Heart left ventricle (tissue), 16 donors: Measurements from ENCODE around the gene OVCA2. TPM values are rescaled to one million over a fixed set of nuclear protein-coding genes. Genes with fewer than 3 reads are reported as not detected.

ENCODE experiments used
- ATAC-seq, 4 donors: fragments of 200-7000 bp; cut with Tn5 transposase; one replicate each; pipeline ENCODE4 v1.9.1; 2020 to 2022; ENCODE audit warnings: moderate library complexity in 4 of 4, mild to moderate bottlenecking in 3 of 4, moderate number of reproducible peaks in 1 of 4
- DNase-seq, 5 donors: peaks; one replicate each; pipeline ENCODE4 v3.0.0-alpha.2; 2020
- H3K27ac ChIP-seq, 12 donors: fragments of 200-600 bp; sonication (generic) in 4 of 12; one replicate each; pipeline versions ENCODE4 v1.5.0 to v1.8.0; 2016 to 2022; ENCODE audit warnings: mild to moderate bottlenecking in 2 of 12
- H3K27me3 ChIP-seq, 9 donors: fragments of 200-600 bp; sonication (generic) in 2 of 9; one replicate each; pipeline versions ENCODE4 v1.5.1 to v1.8.0; 2016 to 2022; ENCODE audit warnings: mild to moderate bottlenecking in 3 of 9
- H3K36me3 ChIP-seq, 9 donors: fragments of 200-600 bp; sonication (generic) in 2 of 9; one replicate each; pipeline versions ENCODE4 v1.5.0 to v1.8.0; 2018 to 2022; ENCODE audit warnings: mild to moderate bottlenecking in 2 of 9
- H3K4me1 ChIP-seq, 12 donors: fragments of 200-600 bp; sonication (generic) in 4 of 12; one replicate each; pipeline versions ENCODE4 v1.5.0 to v1.8.0; 2016 to 2022; ENCODE audit warnings: mild to moderate bottlenecking in 3 of 12
- H3K4me3 ChIP-seq, 12 donors: fragments of 200-600 bp; sonication (generic) in 4 of 12; one replicate each; pipeline versions ENCODE4 v1.5.0 to v1.8.0; 2017 to 2022; ENCODE audit warnings: mild to moderate bottlenecking in 9 of 12, moderate library complexity in 4 of 12
- H3K9me3 ChIP-seq, 12 donors: fragments of 200-600 bp; sonication (generic) in 4 of 12; one replicate each; pipeline versions ENCODE4 v1.5.0 to v1.8.0; 2016 to 2022; ENCODE audit warnings: mild to moderate bottlenecking in 1 of 12
- CTCF ChIP-seq, 12 donors: fragments of 200-600 bp; sonication (generic) in 4 of 12; IDR thresholded peaks; one replicate each; pipeline versions ENCODE4 v1.5.0 to v1.8.0; 2018 to 2022; ENCODE audit warnings: antibody characterized with exemption in 12 of 12, mild to moderate bottlenecking in 5 of 12
- POLR2A ChIP-seq, 2 donors: fragments of 450-650 bp; IDR thresholded peaks; one replicate each; pipeline ENCODE4 v1.6.1; 2017; ENCODE audit warnings: antibody characterized with exemption in 2 of 2, mild to moderate bottlenecking in 2 of 2, moderate library complexity in 2 of 2
- WGBS, 4 donors: extraction: QIAGEN DNeasy Blood & Tissue Kit in 2 of 4; methylation state at CpG; one replicate each; pipeline versions ENCODE4 v1.1.5 to v1.1.7; 2013 to 2018; 5-methylcytosine and 5-hydroxymethylcytosine counted together
- intact Hi-C, 10 donors: fragments of 100-400 bp; cut with DNase I; formaldehyde crosslinking; loops; one replicate each; pipeline versions ENCODE4 v1.11.1 to v1.14.2; 2022
- polyA plus RNA-seq, 2 donors: library from polyadenylated mRNA; stranded (reverse); fragments of 200-250 nt; gene quantifications; one replicate each; pipeline ENCODE4 v1.2.3, GENCODE V29; 2013
- total RNA-seq, 9 donors: library from RNA; depleted of rRNA in 2 of 9; stranded (reverse); fragments of >200 nt in 2 of 9; fragmentation: NEBNext Ultra II Directional in 3 of 9; extraction: Animal tissue kit (Norgen Biotek cat#: 25700) in 3 of 9; gene quantifications; one replicate each; pipeline versions ENCODE4 v1.1.0 to v1.2.4, GENCODE V29; 2016 to 2023
- donor health status: ischemic (EF 13 %, LVEDD 7.1; RV severe dilation, severe dysfunction).
- donor health status: healthy with polysubstance abuse.
- donor health status: DM: no; HTN: yes; CAD: no.
- donor health status: DM: no; HTN: no; CAD: no.
- donor health status: ischemic (EF 25% LVEDD 6.9; RV normal size, moderate dysfunction).
- donor health status: ischemic (EF 25% LVEDD 5.7; RV mildly dilated, moderate dysfunction).
- donor health status: healthy.
- donor health status: DM: yes; HTN: yes; CAD: no.
- donor health status: ischemic (EF 35%, LVEDD 5.7; RV mildly dilated, moderate dysfunction).
- donor health status: nonischemic (EF 11% LVEDD 7.7; RV severe dilation, severe dysfunction).
- donor health status: DM: yes; HTN: yes; CAD: no.
- donor health status: PGD.
- donor health status: ischemic (EF 29% LVEDD 5.4; RV normal size, mild dysfunction).
- donor health status: nonischemic (EF 23%, LVEDD 6.1; RV moderate dilation, normal function).

Gene OVCA2
- total and polyA plus RNA-seq, 11 donors, result 16.0 to 52.4 (median 22.0) TPM

- H3K4me3 ChIP-seq, result no peak overlapping the region
- 48 to 63% (median 57%) methylated on average over 8 of the region's 8 CpGs for whole genome bisulfite sequencing, 4 donors
Measured at GRCh38 chr17:2084036-2084765, 42.4 kb downstream of the OVCA2 start.

GRCh38 chr17:2084766-2085647 is 43.2 kb downstream of the OVCA2 start:
- 37 to 51% (median 43%) methylated on average over 13 of the region's 13 CpGs for WGBS, 4 donors
- Histone ChIP-seq H3K27me3 (no peaks in the 10 kb centered on the region), H3K4me1 (peaks cover 22 to 88% (median 77%) of the 10 kb centered on the region in 12 donors), H3K27ac (peak overlapping the region; percentile 74 to 95 (median 90)), H3K36me3 (peaks cover 0 to 24% (median 20%) of the 10 kb centered on the region in 9 donors), H3K4me3 (no peak overlapping the region), H3K9me3 (no peaks in the 10 kb centered on the region)
- ATAC-seq, result peak; percentile 35 to 57 (median 44)
- TF ChIP-seq CTCF (IDR thresholded peaks at IDR 0.05) (no peak), POLR2A (IDR thresholded peaks at IDR 0.05) (no peak)
- DNase-seq, result peak in 2 of 5 donors; percentile 54 to 84
- intact Hi-C loops, result loop anchor here in 3 of 10 donors (2.0 to 5.0 kb wide), 4 partner anchors 16 to 92 kb away; no protein-coding TSS in a partner anchor

More at GRCh38 chr17:2084036-2084765, 42.4 kb downstream of the OVCA2 start:
- TF ChIP-seq POLR2A (IDR thresholded peaks at IDR 0.05), result no peak
- no peak for TF ChIP-seq CTCF (IDR thresholded peaks at IDR 0.05)
- no peaks in the 10 kb centered on the region for H3K9me3 ChIP-seq
- ATAC-seq (peak; percentile 45 to 76 (median 71)), DNase-seq (peak in 4 of 5 donors; percentile 72 to 84 (median 78))
- intact Hi-C loops, result loop anchor here in 1 of 10 donors (2.0 to 5.0 kb wide), 2 partner anchors 15 to 38 kb away; no protein-coding TSS in a partner anchor
- H3K27ac ChIP-seq, result peak overlapping the region; percentile 74 to 95 (median 90)
- peaks cover 21 to 80% (median 69%) of the 10 kb centered on the region in 12 donors for H3K4me1 ChIP-seq
- no peaks in the 10 kb centered on the region for H3K27me3 ChIP-seq
- peaks cover 0 to 32% (median 26%) of the 10 kb centered on the region in 9 donors for H3K36me3 ChIP-seq

GRCh38 chr17:2085648-2085949 is 43.8 kb downstream of the OVCA2 start:
- intact Hi-C loops, result loop anchor here in 3 of 10 donors (2.0 to 5.0 kb wide), 3 partner anchors 17 to 92 kb away; no protein-coding TSS in a partner anchor
- DNase-seq, result peak in 3 of 5 donors; percentile 73 to 81 (median 75)
- Histone ChIP-seq H3K36me3 (peaks cover 0 to 18% (median 14%) of the 10 kb centered on the region in 9 donors), H3K9me3 (no peaks in the 10 kb centered on the region), H3K4me1 (peaks cover 22 to 94% (median 83%) of the 10 kb centered on the region in 12 donors), H3K27me3 (no peaks in the 10 kb centered on the region), H3K27ac (peak overlapping the region; percentile 74 to 95 (median 90)), H3K4me3 (no peak overlapping the region)
- WGBS, 4 donors, result 8 to 21% (median 14%) methylated on average over 5 of the region's 5 CpGs
- no peak for TF ChIP-seq POLR2A (IDR thresholded peaks at IDR 0.05)
- ATAC-seq, result peak; percentile 19 to 52 (median 38)

GRCh38 chr17:2086306-2086705 is 44.5 kb downstream of the OVCA2 start:
- H3K4me3 ChIP-seq, result no peak overlapping the region
- ATAC-seq (no peak), DNase-seq (no peak)
- H3K9me3 ChIP-seq, result no peaks in the 10 kb centered on the region
- WGBS, 4 donors, result 54 to 74% (median 62%) methylated on average over 3 of the region's 3 CpGs
- H3K36me3 ChIP-seq, result peaks cover 0 to 11% (median 7%) of the 10 kb centered on the region in 9 donors
- intact Hi-C loops, result loop anchor here in 4 of 10 donors (2.0 to 5.0 kb wide), 3 partner anchors 24 to 91 kb away; no protein-coding TSS in a partner anchor
- H3K27ac ChIP-seq, result peak overlapping the region; percentile 74 to 95 (median 90)
- TF ChIP-seq POLR2A (IDR thresholded peaks at IDR 0.05), result no peak
- H3K4me1 ChIP-seq, result peaks cover 22 to 100% (median 89%) of the 10 kb centered on the region in 12 donors
- H3K27me3 ChIP-seq, result no peaks in the 10 kb centered on the region
